Duodenal mucosa (tissue), 2 donors: ENCODE data around the gene FDX1.

ENCODE experiments used
- H3K27ac ChIP-seq: one replicate; pipeline ENCODE4 v1.7.0; 2013; ENCODE audit warnings: low read depth, low read length
- H3K27me3 ChIP-seq, 2 donors: one replicate each; pipeline ENCODE4 v1.7.0; 2013; ENCODE audit warnings: low read length in 2 of 2, control low read depth in 1 of 2; ENCODE audit not compliant: insufficient read depth in 2 of 2, control insufficient read depth in 1 of 2
- H3K36me3 ChIP-seq, 2 donors: one replicate each; pipeline ENCODE4 v1.7.0; 2013; ENCODE audit warnings: low read length in 2 of 2, control low read depth in 1 of 2; ENCODE audit not compliant: insufficient read depth in 2 of 2, control insufficient read depth in 1 of 2
- H3K4me1 ChIP-seq, 2 donors: one replicate each; pipeline ENCODE4 v1.7.0; 2013; ENCODE audit warnings: low read length in 2 of 2, control low read depth in 1 of 2; ENCODE audit not compliant: insufficient read depth in 2 of 2, control insufficient read depth in 1 of 2
- H3K4me3 ChIP-seq, 2 donors: one replicate each; pipeline ENCODE4 v1.7.0; 2013; ENCODE audit warnings: low read length in 2 of 2, low read depth in 1 of 2
- H3K9ac ChIP-seq, 2 donors: one replicate each; pipeline ENCODE4 v1.7.0; 2013; ENCODE audit warnings: low read length in 2 of 2, low read depth in 1 of 2
- H3K9me3 ChIP-seq, 2 donors: one replicate each; pipeline ENCODE4 v1.7.0; 2013; ENCODE audit warnings: low read length in 2 of 2, control low read depth in 1 of 2; ENCODE audit not compliant: control insufficient read depth in 1 of 2

The FDX1 gene

GRCh38 chr11:110505528-110506284 is 76.0 kb downstream of the FDX1 start:
- no peak overlapping the region for H3K4me3 ChIP-seq
- no peaks in the 10 kb centered on the region for H3K4me1 ChIP-seq
- no peaks in the 10 kb centered on the region for H3K9me3 ChIP-seq
- no peaks in the 10 kb centered on the region for H3K36me3 ChIP-seq
- H3K27ac ChIP-seq, result no peak overlapping the region
- no peak overlapping the region for H3K9ac ChIP-seq
- no peaks in the 10 kb centered on the region for H3K27me3 ChIP-seq

GRCh38 chr11:110507328-110507727 is 77.6 kb downstream of the FDX1 start:
- H3K9ac ChIP-seq, result no peak overlapping the region
- H3K4me3 ChIP-seq, result no peak overlapping the region
- H3K4me1 ChIP-seq, result no peaks in the 10 kb centered on the region
- H3K27me3 ChIP-seq, result no peaks in the 10 kb centered on the region
- H3K9me3 ChIP-seq, result no peaks in the 10 kb centered on the region
- H3K27ac ChIP-seq, result no peak overlapping the region
- H3K36me3 ChIP-seq, result no peaks in the 10 kb centered on the region

- H3K27ac ChIP-seq, result no peak overlapping the region
- no peaks in the 10 kb centered on the region for H3K9me3 ChIP-seq
- no peak overlapping the region for H3K4me3 ChIP-seq
- H3K27me3 ChIP-seq, result no peaks in the 10 kb centered on the region
- no peak overlapping the region for H3K9ac ChIP-seq
- no peaks in the 10 kb centered on the region for H3K36me3 ChIP-seq
- H3K4me1 ChIP-seq, result no peaks in the 10 kb centered on the region
Observed at GRCh38 chr11:110508786-110509185, 79.0 kb downstream of the FDX1 start.

DNA sequence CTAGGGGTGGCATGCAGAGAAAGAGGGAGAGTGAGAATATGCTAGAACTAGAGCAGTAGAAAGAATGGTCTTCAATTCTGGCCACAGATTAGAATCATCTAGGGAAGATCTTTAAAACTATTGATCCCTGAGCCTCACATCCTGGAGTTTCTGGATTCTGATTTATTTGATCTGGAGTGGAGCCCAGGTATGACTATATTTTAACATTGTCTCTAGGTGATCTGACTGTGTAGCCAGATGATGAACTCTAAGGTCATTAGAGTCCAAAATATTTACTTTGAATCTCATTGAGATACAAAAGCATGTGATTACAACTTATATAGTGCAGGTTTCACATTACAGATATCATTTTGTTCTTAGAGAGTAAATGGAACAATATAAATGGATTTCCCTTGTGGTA is 79.7 kb downstream of the FDX1 start:
- Histone ChIP-seq H3K4me3 (no peak overlapping the region), H3K9ac (no peak overlapping the region), H3K27ac (no peak overlapping the region), H3K36me3 (no peaks in the 10 kb centered on the region), H3K9me3 (no peaks in the 10 kb centered on the region), H3K27me3 (no peaks in the 10 kb centered on the region), H3K4me1 (no peaks in the 10 kb centered on the region)

DNA sequence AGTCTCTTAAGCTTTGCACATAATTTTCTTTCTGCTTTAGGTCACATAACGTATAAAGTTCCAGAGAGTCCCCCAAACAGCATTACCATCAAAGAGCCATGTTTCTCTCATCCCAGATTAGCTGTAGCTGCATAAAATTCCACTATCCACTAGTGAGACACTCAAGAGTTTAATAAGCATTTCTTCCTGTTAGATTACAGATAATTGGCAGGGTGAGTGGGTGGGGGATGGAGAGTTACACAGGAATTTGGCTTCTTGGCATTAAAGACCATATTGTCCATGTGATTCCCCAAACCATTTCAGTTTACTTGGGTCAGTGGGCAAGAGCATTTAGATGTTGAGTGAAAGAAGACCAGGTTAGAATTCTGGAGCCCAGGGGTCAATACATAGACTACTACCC is 82.3 kb downstream of the FDX1 start:
- Histone ChIP-seq H3K36me3 (no peaks in the 10 kb centered on the region), H3K4me3 (no peak overlapping the region), H3K4me1 (no peaks in the 10 kb centered on the region)

GRCh38 chr11:110513259-110513801 is 83.6 kb downstream of the FDX1 start:
- Histone ChIP-seq H3K27ac (no peak overlapping the region), H3K9me3 (no peaks in the 10 kb centered on the region), H3K27me3 (no peaks in the 10 kb centered on the region), H3K9ac (no peak overlapping the region), H3K4me1 (no peaks in the 10 kb centered on the region), H3K4me3 (no peak overlapping the region), H3K36me3 (no peaks in the 10 kb centered on the region)

More for the DNA sequence above, 82.3 kb downstream of the FDX1 start:
- Histone ChIP-seq H3K9ac (no peak overlapping the region), H3K27me3 (no peaks in the 10 kb centered on the region), H3K27ac (no peak overlapping the region), H3K9me3 (no peaks in the 10 kb centered on the region)

GRCh38 chr11:110513846-110514437 is 84.2 kb downstream of the FDX1 start:
- Histone ChIP-seq H3K4me3 (no peak overlapping the region), H3K9me3 (no peaks in the 10 kb centered on the region), H3K9ac (no peak overlapping the region), H3K27me3 (no peaks in the 10 kb centered on the region), H3K4me1 (no peaks in the 10 kb centered on the region), H3K27ac (no peak overlapping the region), H3K36me3 (no peaks in the 10 kb centered on the region)
